Lung (tissue), 12 donors: ENCODE results near the gene PSMA7. TPM values are rescaled to one million over a fixed set of nuclear protein-coding genes. Genes with fewer than 3 reads are reported as not detected.

ENCODE experiments used
- ATAC-seq: fragments of 200-7000 bp; cut with Tn5 transposase; one replicate; pipeline ENCODE4 v1.9.1; 2020; ENCODE audit warnings: moderate number of reproducible peaks; ENCODE audit not compliant: insufficient read depth, low FRiP score
- DNase-seq, 3 donors: peaks; one replicate each; pipeline ENCODE4 v3.0.0-alpha.2; 2013 to 2017
- H3K27ac ChIP-seq, 2 donors: one replicate each; pipeline ENCODE4 v1.5.1; 2013; ENCODE audit warnings: mild to moderate bottlenecking in 2 of 2, moderate library complexity in 2 of 2, control low read depth in 1 of 2, inconsistent platforms in 1 of 2, low read depth in 1 of 2, low read length in 1 of 2
- H3K27me3 ChIP-seq, 3 donors: one replicate each; pipeline ENCODE4 v1.5.1; 2013; ENCODE audit warnings: low read length in 2 of 3; ENCODE audit not compliant: control insufficient read depth in 3 of 3, insufficient read depth in 3 of 3
- H3K36me3 ChIP-seq, 4 donors: one replicate each; pipeline ENCODE4 v1.5.1; 2013; ENCODE audit warnings: low read length in 4 of 4, mild to moderate bottlenecking in 1 of 4, moderate library complexity in 1 of 4; ENCODE audit not compliant: control insufficient read depth in 4 of 4, insufficient read depth in 4 of 4
- H3K4me1 ChIP-seq, 5 donors: one replicate each; pipeline ENCODE4 v1.5.1; 2013; ENCODE audit warnings: low read length in 5 of 5, mild to moderate bottlenecking in 2 of 5, moderate library complexity in 1 of 5; ENCODE audit not compliant: control insufficient read depth in 5 of 5, insufficient read depth in 5 of 5
- H3K4me3 ChIP-seq: one replicate; pipeline ENCODE4 v1.5.1; 2013; ENCODE audit warnings: mild to moderate bottlenecking, control low read depth, moderate library complexity
- H3K9ac ChIP-seq, 2 donors: one replicate each; pipeline ENCODE4 v1.5.1; 2013; ENCODE audit warnings: low read length in 2 of 2, control low read depth in 1 of 2; ENCODE audit not compliant: insufficient read depth in 1 of 2
- H3K9me3 ChIP-seq, 4 donors: one replicate each; pipeline ENCODE4 v1.5.1; 2013; ENCODE audit warnings: low read length in 3 of 4, mild to moderate bottlenecking in 1 of 4, moderate library complexity in 1 of 4; ENCODE audit not compliant: control insufficient read depth in 4 of 4, insufficient read depth in 3 of 4
- WGBS, 2 donors: extraction: QIAGEN DNeasy Blood & Tissue Kit; methylation state at CpG; one replicate each; pipeline ENCODE4 v1.1.7; 2013; 5-methylcytosine and 5-hydroxymethylcytosine counted together
- polyA plus RNA-seq, 2 donors: library from polyadenylated mRNA; stranded (reverse); fragments of 200-250 nt; gene quantifications; one replicate each; pipeline ENCODE4 v1.2.1, GENCODE V29; 2013
- total RNA-seq, 2 donors: library from RNA; depleted of rRNA in 1 of 2; stranded (reverse); fragments of >200 nt in 1 of 2; gene quantifications; one replicate each; pipeline ENCODE4 v1.2.1, GENCODE V29; 2014 to 2021
- TF ChIP-seq, protein P1 (sequence below): IDR thresholded peaks from 2 replicates; pipeline ENCODE4 v1.5.1; 2012; ENCODE audit warnings: mild to moderate bottlenecking; ENCODE audit errors: control extremely low read depth, extremely low read depth
- donor health status: control.
- donor health status: control.
- donor health status: Bipolar disorder and iron deficiency.
- donor health status: healthy.
- donor health status: DM: yes; HTN: yes; CAD: no.

Gene PSMA7
- total and polyA plus RNA-seq, 4 donors = 100 to 478 (median 258) TPM

DNA sequence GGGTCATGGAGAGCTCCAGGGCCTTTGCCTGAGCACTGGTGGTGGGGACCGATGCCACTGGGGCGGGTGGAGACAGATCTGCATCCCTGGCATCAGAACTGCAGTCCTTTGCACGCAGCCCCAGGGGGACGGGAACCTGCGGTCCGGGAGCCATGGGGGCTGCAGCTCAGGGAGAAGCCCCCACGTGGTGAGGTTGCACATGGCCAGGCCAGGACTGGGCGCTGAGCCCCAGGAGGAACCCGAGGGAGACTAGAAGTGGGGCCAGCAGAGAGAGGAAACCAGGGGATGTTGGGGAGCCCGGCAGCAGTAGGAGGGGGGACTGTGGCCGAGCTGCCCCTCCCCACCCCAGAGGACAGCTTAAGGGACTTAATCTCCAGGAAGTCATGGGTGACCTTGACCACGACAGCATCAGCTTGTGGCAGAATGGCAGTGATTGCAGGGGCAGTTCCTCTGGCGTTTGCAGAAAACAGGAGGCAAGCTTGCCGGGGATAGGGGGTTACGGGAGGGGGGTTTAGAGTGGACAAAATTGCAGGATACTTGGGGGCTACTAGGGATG is 38.9 kb downstream of the PSMA7 start:
- H3K9ac ChIP-seq = no peak overlapping the region
- H3K27me3 ChIP-seq = peaks cover 0 to 3% (median 0%) of the 10 kb centered on the region in 3 donors
- ATAC-seq (no peak), DNase-seq (no peak)
- no peak overlapping the region for H3K4me3 ChIP-seq
- H3K27ac ChIP-seq = no peak overlapping the region
- H3K4me1 ChIP-seq = no peaks in the 10 kb centered on the region
- WGBS, 2 donors = 43 to 45% methylated on average over 15 of the region's 15 CpGs
- TF ChIP-seq, protein P1, sequence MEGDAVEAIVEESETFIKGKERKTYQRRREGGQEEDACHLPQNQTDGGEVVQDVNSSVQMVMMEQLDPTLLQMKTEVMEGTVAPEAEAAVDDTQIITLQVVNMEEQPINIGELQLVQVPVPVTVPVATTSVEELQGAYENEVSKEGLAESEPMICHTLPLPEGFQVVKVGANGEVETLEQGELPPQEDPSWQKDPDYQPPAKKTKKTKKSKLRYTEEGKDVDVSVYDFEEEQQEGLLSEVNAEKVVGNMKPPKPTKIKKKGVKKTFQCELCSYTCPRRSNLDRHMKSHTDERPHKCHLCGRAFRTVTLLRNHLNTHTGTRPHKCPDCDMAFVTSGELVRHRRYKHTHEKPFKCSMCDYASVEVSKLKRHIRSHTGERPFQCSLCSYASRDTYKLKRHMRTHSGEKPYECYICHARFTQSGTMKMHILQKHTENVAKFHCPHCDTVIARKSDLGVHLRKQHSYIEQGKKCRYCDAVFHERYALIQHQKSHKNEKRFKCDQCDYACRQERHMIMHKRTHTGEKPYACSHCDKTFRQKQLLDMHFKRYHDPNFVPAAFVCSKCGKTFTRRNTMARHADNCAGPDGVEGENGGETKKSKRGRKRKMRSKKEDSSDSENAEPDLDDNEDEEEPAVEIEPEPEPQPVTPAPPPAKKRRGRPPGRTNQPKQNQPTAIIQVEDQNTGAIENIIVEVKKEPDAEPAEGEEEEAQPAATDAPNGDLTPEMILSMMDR = no peak
- no peaks in the 10 kb centered on the region for H3K36me3 ChIP-seq
- H3K9me3 ChIP-seq = peaks cover 0 to 70% (median 11%) of the 10 kb centered on the region in 4 donors

GRCh38 chr20:62103508-62104233 is 39.5 kb downstream of the PSMA7 start:
- Histone ChIP-seq H3K27ac (no peak overlapping the region), H3K4me3 (no peak overlapping the region), H3K4me1 (no peaks in the 10 kb centered on the region), H3K36me3 (no peaks in the 10 kb centered on the region), H3K27me3 (peaks cover 0 to 3% (median 0%) of the 10 kb centered on the region in 3 donors), H3K9me3 (peaks cover 0 to 75% (median 8%) of the 10 kb centered on the region in 4 donors), H3K9ac (no peak overlapping the region)
- ATAC-seq (no peak), DNase-seq (no peak)
- WGBS, 2 donors = 64 to 81% methylated on average over 21 of the region's 21 CpGs
- TF ChIP-seq, protein P1 = no peak

GRCh38 chr20:62101078-62101477 is 42.1 kb downstream of the PSMA7 start:
- Histone ChIP-seq H3K4me1 (no peaks in the 10 kb centered on the region), H3K9me3 (peaks cover 0 to 55% (median 6%) of the 10 kb centered on the region in 4 donors), H3K4me3 (no peak overlapping the region), H3K9ac (no peak overlapping the region), H3K27me3 (peaks cover 0 to 3% (median 0%) of the 10 kb centered on the region in 3 donors), H3K36me3 (no peaks in the 10 kb centered on the region), H3K27ac (no peak overlapping the region)
- DNase-seq (no peak), ATAC-seq (no peak)
- TF ChIP-seq, protein P1 = no peak
- WGBS, 2 donors = 91 to 92% methylated on average over 4 of the region's 4 CpGs
